B cell (primary cell): ENCODE results near the gene TENT4A. TPM values are rescaled to one million over a fixed set of nuclear protein-coding genes. Genes with fewer than 3 reads are reported as not detected.

ENCODE experiments used
- ATAC-seq: fragments of 200-7000 bp; cut with Tn5 transposase; one replicate; pipeline ENCODE4 v1.10.0; 2021; ENCODE audit warnings: low read depth, mild to moderate bottlenecking, moderate number of reproducible peaks, moderate library complexity
- CTCF ChIA-PET: fragments of 350-600 bp; sonication (Branson Sonifier 250); formaldehyde crosslinking; loops from one replicate; lab custom pipeline; 2021; ENCODE audit warnings: antibody characterized with exemption, inconsistent platforms; lab: Charles Lee
- POLR2A ChIA-PET: fragments of 350-600 bp; sonication (Branson Sonifier 250); formaldehyde crosslinking; loops from one replicate; lab custom pipeline; 2021; ENCODE audit warnings: antibody characterized with exemption; lab: Charles Lee
- DNase-seq: peaks from one replicate; pipeline ENCODE4 v3.0.0; 2013
- H2AFZ ChIP-seq: 2 replicates; pipeline ENCODE4 v1.6.1; 2012; ENCODE audit warnings: mild to moderate bottlenecking, low read depth, low read length; ENCODE audit not compliant: insufficient read depth, poor library complexity, severe bottlenecking
- H3K27ac ChIP-seq, 2 donors: 1 replicate in 1 of 2; 2 replicates in 1 of 2; pipeline ENCODE4 v1.5.1; 2012 to 2013; ENCODE audit warnings: low read length in 2 of 2, mild to moderate bottlenecking in 2 of 2, moderate library complexity in 1 of 2
- H3K27me3 ChIP-seq, 4 experiments: fragments of 200-600 bp in 1 of 4; sonication (generic) in 1 of 4; replicated peaks in 1 of 4; 1 replicate in 2 of 4; 2 replicates in 2 of 4; pipeline versions ENCODE4 v1.6.1 to v1.7.0; 2013 to 2016; ENCODE audit warnings: low read length in 3 of 4, mild to moderate bottlenecking in 2 of 4, mixed read lengths in 1 of 4, moderate library complexity in 1 of 4; ENCODE audit not compliant: insufficient read depth in 4 of 4, control insufficient read depth in 3 of 4; ENCODE audit errors: control extremely low read depth in 1 of 4
- H3K36me3 ChIP-seq, 2 experiments: replicated peaks in 1 of 2; 1 replicate in 1 of 2; 2 replicates in 1 of 2; pipeline versions ENCODE4 v1.6.1 to v1.7.1; 2013; ENCODE audit warnings: low read length in 1 of 2; ENCODE audit not compliant: insufficient read depth in 2 of 2, control insufficient read depth in 1 of 2; ENCODE audit errors: control extremely low read depth in 1 of 2, extremely low read depth in 1 of 2
- H3K4me1 ChIP-seq, 2 donors: fragments of 200-600 bp in 1 of 2; sonication (generic) in 1 of 2; 1 replicate in 1 of 2; 2 replicates in 1 of 2; pipeline versions ENCODE4 v1.5.1 to v1.6.1; 2013 to 2017; ENCODE audit warnings: low read length in 2 of 2; ENCODE audit not compliant: control insufficient read depth in 2 of 2, insufficient read depth in 2 of 2
- H3K4me2 ChIP-seq: replicated peaks from 2 replicates; pipeline ENCODE3; 2012; ENCODE audit warnings: mild to moderate bottlenecking, low read depth, low read length; ENCODE audit not compliant: poor library complexity, severe bottlenecking
- H3K4me3 ChIP-seq, 5 experiments: fragments of 200-600 bp in 1 of 5; sonication (generic) in 1 of 5; 1 replicate in 3 of 5; 2 replicates in 2 of 5; pipeline versions ENCODE4 v1.5.1 to v1.7.0; 2011 to 2016; ENCODE audit warnings: low read length in 4 of 5, mild to moderate bottlenecking in 4 of 5, low read depth in 2 of 5, control low read depth in 1 of 5, moderate library complexity in 1 of 5; ENCODE audit not compliant: insufficient read depth in 1 of 5; ENCODE audit errors: control extremely low read depth in 1 of 5, extremely low read depth in 1 of 5
- H3K79me2 ChIP-seq: fragments of 200-600 bp; sonication (generic); one replicate; pipeline ENCODE4 v1.6.0; 2016; ENCODE audit warnings: low read length; ENCODE audit not compliant: control insufficient read depth, insufficient read depth
- H3K9ac ChIP-seq: fragments of 200-600 bp; sonication (generic); 2 replicates; pipeline ENCODE4 v1.6.1; 2017; ENCODE audit warnings: mild to moderate bottlenecking, low read length, moderate library complexity
- H3K9me3 ChIP-seq, 3 donors: one replicate each; pipeline versions ENCODE4 v1.6.1 to v1.7.1; 2013; ENCODE audit warnings: low read length in 2 of 3; ENCODE audit not compliant: control insufficient read depth in 2 of 3, insufficient read depth in 1 of 3; ENCODE audit errors: control extremely low read depth in 1 of 3
- H4K20me1 ChIP-seq: 2 replicates; pipeline ENCODE4 v1.6.0; 2012; ENCODE audit warnings: mild to moderate bottlenecking, low read length; ENCODE audit not compliant: insufficient read depth, control insufficient read depth, poor library complexity, severe bottlenecking
- H3K27ac Mint-ChIP-seq: one replicate; pipeline ENCODE4 v1.8.0; 2021; ENCODE audit warnings: mixed read lengths
- H3K27me3 Mint-ChIP-seq: one replicate; pipeline ENCODE4 v1.8.0; 2021; ENCODE audit warnings: mixed read lengths
- H3K4me1 Mint-ChIP-seq: one replicate; pipeline ENCODE4 v1.8.0; 2021; ENCODE audit warnings: mixed read lengths
- H3K4me3 Mint-ChIP-seq: one replicate; pipeline ENCODE4 v1.8.0; 2021; ENCODE audit warnings: mixed read lengths
- H3K9me3 Mint-ChIP-seq: one replicate; pipeline ENCODE4 v1.8.0; 2022; ENCODE audit warnings: mixed read lengths; ENCODE audit not compliant: insufficient read depth
- CTCF ChIP-seq: fragments of 200-600 bp; IDR thresholded peaks from one replicate; pipeline ENCODE4 v1.8.0; 2022; ENCODE audit warnings: antibody characterized with exemption, mild to moderate bottlenecking
- EZH2 ChIP-seq: IDR thresholded peaks from 2 replicates; pipeline ENCODE4 v1.6.1; 2012; ENCODE audit warnings: borderline replicate concordance, low read depth, mild to moderate bottlenecking, moderate library complexity, low read length; ENCODE audit not compliant: insufficient read depth, poor library complexity, severe bottlenecking
- WGBS: methylation state at CpG from one replicate; pipeline ENCODE4 v1.1.5; 2013; ENCODE audit warnings: missing lambda C conversion rate; ENCODE audit not compliant: insufficient coverage; 5-methylcytosine and 5-hydroxymethylcytosine counted together
- intact Hi-C: fragments of 100-400 bp; cut with micrococcal nuclease; formaldehyde crosslinking; loops from one replicate; pipeline ENCODE4 v1.10.0; 2022
- polyA plus RNA-seq: library from polyadenylated mRNA; depleted of rRNA; stranded (reverse); fragments of >200 nt; gene quantifications from 2 replicates; pipeline ENCODE4 v1.2.3, GENCODE V29; 2012
- total RNA-seq, 2 donors: library from RNA; stranded (reverse); fragments of 120-200 nt in 1 of 2; gene quantifications; 1 replicate in 1 of 2; 2 replicates in 1 of 2; pipeline versions ENCODE4 v1.2.3 to v1.2.4, GENCODE V29; 2013 to 2022

Gene TENT4A
- total and polyA plus RNA-seq, 2 donors (not counting 1 experiment from before 2014, with no cell fraction given): 18.5 to 63.6 TPM

- no peaks in the 10 kb centered on the region for H3K79me2 ChIP-seq
- no peaks in the 10 kb centered on the region for H3K9me3 ChIP-seq
- H3K27ac ChIP-seq: no peak overlapping the region
- peaks cover 0 to 6% (median 0%) of the 10 kb centered on the region in 4 experiments for H3K27me3 ChIP-seq
- H3K4me3 Mint-ChIP-seq: no peak overlapping the region
- no peak for TF ChIP-seq CTCF
- TF ChIP-seq EZH2: no peak
- 28% methylated on average over 8 of the region's 10 CpGs for WGBS
- no peak overlapping the region for H3K9ac ChIP-seq
- no peaks in the 10 kb centered on the region for H4K20me1 ChIP-seq
- DNase-seq (no peak), ATAC-seq (no peak)
- no peak overlapping the region for H3K4me2 ChIP-seq
- no peaks in the 10 kb centered on the region for H3K9me3 Mint-ChIP-seq
- CTCF ChIA-PET: no interaction called here
- intact Hi-C loops: no loop called here
- no peaks in the 10 kb centered on the region for H3K4me1 ChIP-seq
- no peaks in the 10 kb centered on the region for H3K36me3 ChIP-seq
- H2AFZ ChIP-seq: no peak overlapping the region
- no peaks in the 10 kb centered on the region for H3K4me1 Mint-ChIP-seq
- H3K27me3 Mint-ChIP-seq: peaks cover 20% of the 10 kb centered on the region
- POLR2A ChIA-PET: no interaction called here
- no peak overlapping the region for H3K4me3 ChIP-seq
- no peak overlapping the region for H3K27ac Mint-ChIP-seq
Observed at GRCh38 chr5:6791031-6791430, 77.8 kb downstream of the TENT4A start.

- no peak overlapping the region for H2AFZ ChIP-seq
- DNase-seq (no peak), ATAC-seq (no peak)
- peaks cover 0 to 6% (median 0%) of the 10 kb centered on the region in 4 experiments for H3K27me3 ChIP-seq
- no peak overlapping the region for H3K27ac ChIP-seq
- ChIA-PET CTCF (no interaction called here), POLR2A (no interaction called here)
- H3K27me3 Mint-ChIP-seq: peaks cover 29% of the 10 kb centered on the region
- no peaks in the 10 kb centered on the region for H3K79me2 ChIP-seq
- TF ChIP-seq CTCF: no peak
- no peak for TF ChIP-seq EZH2
- no peak overlapping the region for H3K9ac ChIP-seq
- H3K4me2 ChIP-seq: no peak overlapping the region
- H3K4me1 ChIP-seq: no peaks in the 10 kb centered on the region
- no peaks in the 10 kb centered on the region for H3K4me1 Mint-ChIP-seq
- H3K4me3 Mint-ChIP-seq: no peak overlapping the region
- H3K36me3 ChIP-seq: no peaks in the 10 kb centered on the region
- H3K9me3 ChIP-seq: no peaks in the 10 kb centered on the region
- intact Hi-C loops: no loop called here
- 80% methylated on average over 1 of the region's 5 CpGs for WGBS
- no peaks in the 10 kb centered on the region for H4K20me1 ChIP-seq
- H3K27ac Mint-ChIP-seq: no peak overlapping the region
- no peak overlapping the region for H3K4me3 ChIP-seq
- no peaks in the 10 kb centered on the region for H3K9me3 Mint-ChIP-seq
Observed at GRCh38 chr5:6792376-6792775, 79.1 kb downstream of the TENT4A start.
